Measurements from ENCODE around the gene RTN1. TPM values are rescaled to one million over a fixed set of nuclear protein-coding genes. Genes with fewer than 3 reads are reported as not detected.

Gene RTN1
- total RNA-seq, 1 experiment from 2014 or later, result 0.05 TPM

DNA sequence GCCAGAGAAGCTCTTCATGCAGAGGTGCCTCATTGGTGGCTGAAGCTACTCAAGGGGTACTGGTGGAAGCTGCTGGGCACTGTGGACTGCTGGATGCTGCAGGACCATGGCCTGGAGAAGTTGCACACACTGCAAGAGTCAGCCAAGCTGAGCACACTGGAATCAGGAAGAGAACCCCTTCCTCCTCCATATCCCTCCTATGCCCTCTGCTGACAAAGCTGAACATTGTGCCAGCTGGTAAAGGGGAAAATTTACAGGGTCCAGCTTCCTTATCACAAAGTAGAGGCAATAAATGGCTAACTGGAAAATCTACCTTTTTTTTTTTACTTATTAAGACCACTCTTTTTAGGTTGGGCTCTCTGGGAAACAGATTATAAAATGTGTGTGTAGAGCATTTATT lies 300.5 kb downstream of the RTN1 start:
- BruUV-seq (replicated peaks), result no TSS peak
- ChIA-PET CTCF (no interaction called here), POLR2A (no interaction called here)
- Histone ChIP-seq H3K27me3 (ENCODE audit: control insufficient read depth, insufficient read depth, low read length) (no peaks in the 10 kb centered on the region), H3K4me1 (ENCODE audit: control insufficient read depth, insufficient read depth, low read length) (no peaks in the 10 kb centered on the region), H3K9me3 (ENCODE audit: control insufficient read depth, insufficient read depth, low read depth, low read length) (no peaks in the 10 kb centered on the region), H3K36me3 (ENCODE audit: control insufficient read depth, insufficient read depth, low read length) (no peaks in the 10 kb centered on the region), H3K4me3 (ENCODE audit: low read depth in 2 of 2, low read length in 2 of 2) (no peak overlapping the region), H3K27ac (ENCODE audit: low read length) (no peak overlapping the region)
- in situ Hi-C loops (cut with HindIII; ENCODE audit: low pct_unique_long_range_greater_than_20kb, low sequenced_read_pairs), result no loop called here
- TF ChIP-seq POLR2AphosphoS5 (IDR thresholded peaks at IDR 0.05; ENCODE audit: low read depth, low read length) (no peak), REST (IDR thresholded peaks at IDR 0.05; ENCODE audit: insufficient read depth in 1 of 2, low read depth in 2 of 2, low read length in 1 of 2) (no peak), TCF7L2 (IDR thresholded peaks at IDR 0.05; ENCODE audit: low read depth, low read length) (no peak), CTCF (IDR thresholded peaks at IDR 0.05) (no peak), SIN3A (IDR thresholded peaks at IDR 0.05; ENCODE audit: borderline replicate concordance, insufficient read depth, low read depth, low read length) (no peak)
- intact Hi-C loops (cut with micrococcal nuclease; ENCODE audit: unreplicated experiment), result loop anchor here (10.0 kb wide), 1 partner anchor 445 kb away; no protein-coding TSS in a partner anchor
- DNase-seq (ENCODE audit: low read depth, low spot score), result no peak
- ATAC-seq, result no peak

GRCh38 chr14:59566725-59567124 lies 303.9 kb downstream of the RTN1 start:
- Histone ChIP-seq H3K27me3 (ENCODE audit: control insufficient read depth, insufficient read depth, low read length) (no peaks in the 10 kb centered on the region), H3K4me3 (ENCODE audit: low read depth in 2 of 2, low read length in 2 of 2) (no peak overlapping the region), H3K4me1 (ENCODE audit: control insufficient read depth, insufficient read depth, low read length) (no peaks in the 10 kb centered on the region), H3K36me3 (ENCODE audit: control insufficient read depth, insufficient read depth, low read length) (no peaks in the 10 kb centered on the region), H3K27ac (ENCODE audit: low read length) (no peak overlapping the region), H3K9me3 (ENCODE audit: control insufficient read depth, insufficient read depth, low read depth, low read length) (no peaks in the 10 kb centered on the region)
- ChIA-PET CTCF (no interaction called here), POLR2A (interaction anchor here (0.6 kb wide), 1 partner anchor 80 kb away, joined by 4 read pairs; no protein-coding TSS in a partner anchor)
- BruUV-seq (replicated peaks), result no TSS peak
- no peak for ATAC-seq
- DNase-seq (ENCODE audit: low read depth, low spot score), result no peak
- intact Hi-C loops (cut with micrococcal nuclease; ENCODE audit: unreplicated experiment), result no loop called here
- in situ Hi-C loops (cut with HindIII; ENCODE audit: low pct_unique_long_range_greater_than_20kb, low sequenced_read_pairs), result no loop called here
- TF ChIP-seq SIN3A (IDR thresholded peaks at IDR 0.05; ENCODE audit: borderline replicate concordance, insufficient read depth, low read depth, low read length) (no peak), TCF7L2 (IDR thresholded peaks at IDR 0.05; ENCODE audit: low read depth, low read length) (no peak), REST (IDR thresholded peaks at IDR 0.05; ENCODE audit: insufficient read depth in 1 of 2, low read depth in 2 of 2, low read length in 1 of 2) (no peak), CTCF (IDR thresholded peaks at IDR 0.05) (no peak), POLR2AphosphoS5 (IDR thresholded peaks at IDR 0.05; ENCODE audit: low read depth, low read length) (no peak)

All from Panc1 (cell line).